Cardiac fibroblast (primary cell): ENCODE results near the gene SRGAP2B.
"Not testable (repeated sequence)": the region's sequence is repeated elsewhere in the genome, so short reads cannot be mapped to it uniquely, and the experiment has no call there.

Experiments
- DNase-seq, 2 donors: peaks; one replicate each; pipeline versions ENCODE4 v3.0.0 to v3.0.0-alpha.2; 2010; ENCODE audit warnings: low read depth in 2 of 2
- H3K4me3 ChIP-seq, 2 donors: replicated peaks in 1 of 2; 1 replicate in 1 of 2; 2 replicates in 1 of 2; pipeline ENCODE4 v1.5.1; 2011; ENCODE audit warnings: low read depth in 2 of 2, low read length in 2 of 2, mild to moderate bottlenecking in 2 of 2, moderate library complexity in 1 of 2

The SRGAP2B gene

DNA sequence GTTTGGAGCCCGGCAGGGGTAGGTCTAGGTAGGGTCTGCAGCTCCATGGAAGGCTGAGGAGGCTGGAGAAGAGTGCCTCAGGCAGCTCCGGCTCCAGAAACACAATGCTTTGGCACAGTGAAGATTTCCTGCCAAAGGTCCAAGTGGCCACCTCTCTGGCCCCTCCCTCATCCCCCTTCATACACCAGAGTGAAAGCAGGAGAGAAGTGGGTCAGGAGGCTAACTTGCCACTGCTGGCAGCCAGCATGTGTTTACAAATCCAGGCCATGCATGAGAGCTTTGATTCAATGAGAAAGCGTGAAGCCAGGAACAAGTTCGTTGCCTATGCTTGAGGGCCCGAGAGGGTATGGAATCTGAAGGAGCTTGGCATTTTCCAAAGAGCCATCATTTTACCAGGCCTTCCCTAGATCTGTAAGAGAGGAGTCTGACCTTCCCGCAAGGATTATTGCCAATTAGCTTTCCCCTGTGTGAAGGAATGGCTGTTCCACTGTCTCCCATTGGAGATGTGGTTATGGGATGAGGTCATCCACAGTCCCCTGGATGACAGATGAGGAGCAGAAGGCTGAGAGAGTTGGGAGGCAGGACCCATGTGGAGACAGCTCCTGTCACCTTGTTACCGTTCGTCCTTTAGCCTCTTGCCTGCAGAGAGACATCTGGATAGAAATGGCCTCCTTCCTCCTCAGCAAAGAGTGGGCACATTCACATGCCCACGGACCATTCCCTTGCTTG lies 201.3 kb downstream of the SRGAP2B start:
- not testable (repeated sequence) for DNase-seq, H3K4me3 ChIP-seq

GRCh38 chr1:144893062-144893461 lies 202.1 kb downstream of the SRGAP2B start:
- not testable (repeated sequence) for DNase-seq, H3K4me3 ChIP-seq

DNA sequence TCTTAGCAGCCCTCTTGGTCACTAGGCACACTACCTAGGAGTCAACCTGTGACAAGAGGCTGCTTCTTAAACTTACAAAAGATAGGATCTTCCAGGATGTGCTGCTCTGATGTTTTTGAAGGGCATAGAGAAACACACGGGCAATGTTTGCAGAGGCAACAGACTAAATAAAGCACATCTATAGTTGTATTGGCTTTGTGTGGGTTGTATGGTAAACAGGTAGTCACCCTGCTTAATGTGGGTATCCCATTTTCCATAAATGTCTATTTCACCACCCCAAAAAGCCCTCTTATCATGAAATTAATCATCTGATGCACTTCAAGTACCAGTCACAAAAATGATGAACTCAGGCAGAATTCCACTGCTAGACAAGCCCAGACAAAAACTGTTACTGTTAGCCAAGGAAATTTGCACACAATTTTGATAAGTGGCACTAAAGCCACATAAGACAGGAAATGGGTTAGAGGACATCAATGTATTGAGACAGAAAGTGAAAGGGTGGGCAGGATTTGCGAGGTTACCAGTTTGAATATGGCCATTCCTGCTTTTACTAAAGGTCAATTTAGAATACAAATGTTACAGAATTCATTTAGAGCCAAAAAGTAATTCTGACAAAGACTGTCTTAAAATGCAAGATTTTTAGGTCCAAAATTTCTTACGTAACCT lies 205.5 kb downstream of the SRGAP2B start:
- DNase-seq: not testable (repeated sequence)

GRCh38 chr1:144883022-144883421 lies 212.1 kb downstream of the SRGAP2B start:
- peak in 1 of 2 donors; percentile 1 for DNase-seq
- peak overlapping the region; percentile 55 to 56 for H3K4me3 ChIP-seq

More for the DNA sequence above, 205.5 kb downstream of the SRGAP2B start:
- not testable (repeated sequence) for H3K4me3 ChIP-seq

GRCh38 chr1:144882343-144882742 lies 212.8 kb downstream of the SRGAP2B start:
- H3K4me3 ChIP-seq: peak overlapping the region; percentile 34 to 36
- DNase-seq: not testable (repeated sequence)

- not testable (repeated sequence) for DNase-seq, H3K4me3 ChIP-seq
These were observed 236.5 kb downstream of the SRGAP2B start for GRCh38 chr1:144858607-144859006.
